Sigmoid colon (tissue), 4 donors: ENCODE data around the gene CDS1.

ENCODE experiments used
- EP300 ChIP-seq, 4 donors: sonication (generic); formaldehyde crosslinking; IDR thresholded peaks; one replicate each; pipeline ENCODE4 v1.6.1; 2017; ENCODE audit warnings: antibody characterized with exemption in 4 of 4
- POLR2A ChIP-seq, 2 donors: fragments of 450-650 bp; IDR thresholded peaks; one replicate each; pipeline ENCODE4 v1.6.1; 2016; ENCODE audit warnings: antibody characterized with exemption in 2 of 2, mild to moderate bottlenecking in 2 of 2, moderate library complexity in 2 of 2
- POLR2AphosphoS5 ChIP-seq, 4 donors: sonication (generic); formaldehyde crosslinking; IDR thresholded peaks; one replicate each; pipeline ENCODE4 v1.6.1; 2017; ENCODE audit warnings: antibody characterized with exemption in 4 of 4
- TF ChIP-seq, protein P1 (sequence below), 4 experiments: fragments of 450-650 bp in 3 of 4; fragments of 200-600 bp in 1 of 4; IDR thresholded peaks; one replicate each; pipeline ENCODE4 v1.5.1; 2016 to 2019; ENCODE audit warnings: antibody characterized with exemption in 4 of 4, mild to moderate bottlenecking in 3 of 4, moderate library complexity in 2 of 4

GRCh38 chr4:84562156-84562555 lies 20.8 kb upstream of the CDS1 start:
- no peak for TF ChIP-seq POLR2AphosphoS5 (IDR thresholded peaks at IDR 0.05)
- TF ChIP-seq POLR2A (IDR thresholded peaks at IDR 0.05) = no peak
- TF ChIP-seq, protein P1, sequence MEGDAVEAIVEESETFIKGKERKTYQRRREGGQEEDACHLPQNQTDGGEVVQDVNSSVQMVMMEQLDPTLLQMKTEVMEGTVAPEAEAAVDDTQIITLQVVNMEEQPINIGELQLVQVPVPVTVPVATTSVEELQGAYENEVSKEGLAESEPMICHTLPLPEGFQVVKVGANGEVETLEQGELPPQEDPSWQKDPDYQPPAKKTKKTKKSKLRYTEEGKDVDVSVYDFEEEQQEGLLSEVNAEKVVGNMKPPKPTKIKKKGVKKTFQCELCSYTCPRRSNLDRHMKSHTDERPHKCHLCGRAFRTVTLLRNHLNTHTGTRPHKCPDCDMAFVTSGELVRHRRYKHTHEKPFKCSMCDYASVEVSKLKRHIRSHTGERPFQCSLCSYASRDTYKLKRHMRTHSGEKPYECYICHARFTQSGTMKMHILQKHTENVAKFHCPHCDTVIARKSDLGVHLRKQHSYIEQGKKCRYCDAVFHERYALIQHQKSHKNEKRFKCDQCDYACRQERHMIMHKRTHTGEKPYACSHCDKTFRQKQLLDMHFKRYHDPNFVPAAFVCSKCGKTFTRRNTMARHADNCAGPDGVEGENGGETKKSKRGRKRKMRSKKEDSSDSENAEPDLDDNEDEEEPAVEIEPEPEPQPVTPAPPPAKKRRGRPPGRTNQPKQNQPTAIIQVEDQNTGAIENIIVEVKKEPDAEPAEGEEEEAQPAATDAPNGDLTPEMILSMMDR (IDR thresholded peaks at IDR 0.05) = no peak
- no peak for TF ChIP-seq EP300 (IDR thresholded peaks at IDR 0.05)
